HepG2 (cell line): ENCODE measurements around the gene ESPNL. TPM values are rescaled to one million over a fixed set of nuclear protein-coding genes. Genes with fewer than 3 reads are reported as not detected.
A peak's percentile ranks its signal among the peaks of the same experiment; 100 is the strongest.

ENCODE experiments used
- ATF6 ChIP-seq: sonication (generic); formaldehyde crosslinking; conservative IDR thresholded peaks from 2 replicates; pipeline ENCODE4 v1.4.0; 2020; ENCODE audit warnings: missing genetic modification reagents
- CCDC6 ChIP-seq: sonication (generic); formaldehyde crosslinking; IDR thresholded peaks from 2 replicates; pipeline ENCODE4 v1.8.1; 2022; ENCODE audit warnings: mild to moderate bottlenecking, missing genetic modification reagents, moderate library complexity
- GMEB2 ChIP-seq: IDR thresholded peaks from 2 replicates; pipeline ENCODE4 v1.6.1; 2016; ENCODE audit warnings: missing biosample characterization, missing genetic modification reagents, low read depth
- MAF1 ChIP-seq: sonication (generic); formaldehyde crosslinking; IDR thresholded peaks from 2 replicates; pipeline ENCODE4 v1.5.0; 2020; ENCODE audit warnings: missing genetic modification reagents, borderline replicate concordance
- NCOA1 ChIP-seq: sonication (generic); formaldehyde crosslinking; IDR thresholded peaks from 2 replicates; pipeline ENCODE4 v1.9.0; 2021; ENCODE audit warnings: missing genetic modification reagents
- PBX2 ChIP-seq: IDR thresholded peaks from 2 replicates; pipeline ENCODE4 v1.6.1; 2016; ENCODE audit warnings: control low read depth
- PHF21A ChIP-seq: sonication (generic); formaldehyde crosslinking; IDR thresholded peaks from 2 replicates; pipeline ENCODE4 v1.5.0; 2020; ENCODE audit warnings: mild to moderate bottlenecking, missing genetic modification reagents
- TCF7L2 ChIP-seq: IDR thresholded peaks from 2 replicates; pipeline ENCODE4 v1.6.1; 2011; ENCODE audit warnings: mild to moderate bottlenecking, low read depth, low read length, moderate library complexity
- TFDP1 ChIP-seq: IDR thresholded peaks from 2 replicates; pipeline ENCODE4 v1.6.1; 2016; ENCODE audit warnings: missing compliant biosample characterization, missing genetic modification reagents, borderline replicate concordance
- THAP7 ChIP-seq: sonication (generic); formaldehyde crosslinking; IDR thresholded peaks from 2 replicates; pipeline ENCODE4 v1.8.1; 2023; ENCODE audit warnings: mild to moderate bottlenecking, missing genetic modification reagents
- U2AF2 ChIP-seq: fragments of 200-400 bp; formaldehyde crosslinking; IDR thresholded peaks from 2 replicates; pipeline ENCODE4 v1.6.1; 2017; ENCODE audit warnings: low read depth, mild to moderate bottlenecking, low read length
- ZBTB1 ChIP-seq: sonication (generic); formaldehyde crosslinking; IDR thresholded peaks from 2 replicates; pipeline ENCODE4 v1.4.0; 2020; ENCODE audit warnings: missing genetic modification reagents, borderline replicate concordance
- ZFYVE20 ChIP-seq: sonication (generic); formaldehyde crosslinking; IDR thresholded peaks from 2 replicates; pipeline ENCODE4 v1.8.0; 2023; ENCODE audit warnings: low read depth, mild to moderate bottlenecking, moderate library complexity, missing genetic modification reagents, borderline replicate concordance
- ZKSCAN1 ChIP-seq: fragments of 150-350 bp; IDR thresholded peaks from 2 replicates; pipeline ENCODE4 v1.6.1; 2014; ENCODE audit warnings: low read length
- ZNF263 ChIP-seq: sonication (generic); formaldehyde crosslinking; IDR thresholded peaks from 2 replicates; pipeline ENCODE4 v1.4.0; 2020; ENCODE audit warnings: missing genetic modification reagents
- ZNF30 ChIP-seq: sonication (generic); formaldehyde crosslinking; IDR thresholded peaks from 2 replicates; pipeline ENCODE4 v1.5.0; 2020; ENCODE audit warnings: mild to moderate bottlenecking, missing genetic modification reagents
- ZNF597 ChIP-seq: sonication (generic); formaldehyde crosslinking; IDR thresholded peaks from 2 replicates; pipeline ENCODE4 v1.5.0; 2020; ENCODE audit warnings: missing genetic modification reagents
- ZNF710 ChIP-seq: sonication (generic); formaldehyde crosslinking; IDR thresholded peaks from 2 replicates; pipeline ENCODE4 v1.5.0; 2020; ENCODE audit warnings: mild to moderate bottlenecking, missing genetic modification reagents, borderline replicate concordance
- ZNF776 ChIP-seq: sonication (generic); formaldehyde crosslinking; IDR thresholded peaks from 2 replicates; pipeline ENCODE4 v1.4.0; 2020; ENCODE audit warnings: mild to moderate bottlenecking, missing genetic modification reagents
- polyA plus RNA-seq, 8 experiments: library from polyadenylated mRNA; depleted of rRNA in 3 of 8; stranded (reverse) in 7 of 8; unstranded in 1 of 8; fragments of >200 nt; fragmentation: Illumina TruSeq in 4 of 8; extraction: Trizol in 4 of 8; gene quantifications; 2 replicates each; pipeline versions ENCODE4 v1.2.1 to v1.2.3, GENCODE V29; 2011 to 2016; ENCODE audit warnings: low read depth in 4 of 8, missing spikeins in 1 of 8, mixed read lengths in 1 of 8; ENCODE audit not compliant: insufficient read depth in 1 of 8
- total RNA-seq, 5 experiments: library from RNA; depleted of rRNA; stranded (reverse); fragments of >200 nt; fragmentation: Illumina TruSeq; extraction: Trizol; gene quantifications; 2 replicates each; pipeline ENCODE4 v1.2.3, GENCODE V29; 2016; ENCODE audit warnings: low read depth in 1 of 5

ESPNL gene
- total and polyA plus RNA-seq, 2 of the 13 experiments (the other 11 are each of a cell fraction or from before 2014, with no cell fraction given) = 0.45 to 0.80 TPM

GRCh38 chr2:238108423-238109183 lies 8.5 kb downstream of the ESPNL start (continued):
- no peak for TF ChIP-seq ZBTB1
- TF ChIP-seq PHF21A (CRISPR knock-in tag) = no peak; the same call in 1 of the 2 replicates
- TF ChIP-seq TCF7L2 = no peak
- TF ChIP-seq CCDC6 (CRISPR knock-in tag) = peak; percentile 32; the same call in 1 of the 2 replicates
- no peak for TF ChIP-seq ATF6 (CRISPR knock-in tag)
- no peak for TF ChIP-seq GMEB2 (CRISPR knock-in tag)
- 0 out of 2 replicates have a peak, but pooled peaks have one; percentile 49 for TF ChIP-seq MAF1 (CRISPR knock-in tag)
- TF ChIP-seq ZNF776 (CRISPR knock-in tag) = no peak
- TF ChIP-seq ZNF710 (CRISPR knock-in tag) = no peak
- TF ChIP-seq TFDP1 (CRISPR knock-in tag) = no peak
- TF ChIP-seq U2AF2 = no peak
- TF ChIP-seq ZNF597 (CRISPR knock-in tag) = no peak
- TF ChIP-seq THAP7 (CRISPR knock-in tag) = 0 out of 2 replicates have a peak, but pooled peaks have one; percentile 43
- TF ChIP-seq ZKSCAN1 = no peak
- no peak for TF ChIP-seq ZFYVE20 (CRISPR knock-in tag)
- TF ChIP-seq ZNF263 (CRISPR knock-in tag) = peak; percentile 44; the same call in 1 of the 2 replicates
- TF ChIP-seq PBX2 (CRISPR knock-in tag) = no peak
- no peak for TF ChIP-seq NCOA1 (CRISPR knock-in tag)
- no peak for TF ChIP-seq ZNF30 (CRISPR knock-in tag)
